Stimulated activated effector memory CD8-positive, alpha-beta T cell treated with anti-CD3 and anti-CD28 coated beads, Interleukin-12 subunit alpha, Interleukin-12 subunit beta, amount 100 ng/mL, for 72 hours (primary cell): ENCODE data around the gene METTL23.
"Not testable (repeated sequence)": the region's sequence is repeated elsewhere in the genome, so short reads cannot be mapped to it uniquely, and the experiment has no call there.

Experiments used
- ATAC-seq: fragments of 150-1000 bp; cut with Tn5 transposase; 2 replicates; pipeline ENCODE4 v1.10.0; 2021
- DNase-seq, 2 donors: peaks; one replicate each; pipeline ENCODE4 v3.0.0; 2021 to 2022; ENCODE audit warnings: low spot score in 2 of 2
- H3K27ac Mint-ChIP-seq: one replicate; pipeline ENCODE4 v1.8.0; 2022; ENCODE audit warnings: mild to moderate bottlenecking, mixed read lengths
- H3K36me3 Mint-ChIP-seq: one replicate; pipeline ENCODE4 v1.8.0; 2022; ENCODE audit warnings: mild to moderate bottlenecking, mixed read lengths
- H3K4me1 Mint-ChIP-seq: one replicate; pipeline ENCODE4 v1.8.0; 2022; ENCODE audit warnings: mixed read lengths
- H3K4me3 Mint-ChIP-seq: one replicate; pipeline ENCODE4 v1.8.0; 2022; ENCODE audit warnings: mild to moderate bottlenecking, mixed read lengths
- H3K9me3 Mint-ChIP-seq: one replicate; pipeline ENCODE4 v1.8.0; 2022; ENCODE audit warnings: mixed read lengths

METTL23 gene

GRCh38 chr17:76734080-76734840 lies 7.6 kb downstream of the METTL23 start:
- Mint-ChIP-seq H3K4me3 (peak overlapping the region; percentile 93), H3K36me3 (peaks cover 97% of the 10 kb centered on the region), H3K27ac (peak overlapping the region; percentile 99), H3K4me1 (peaks cover 44% of the 10 kb centered on the region), H3K9me3 (no peaks in the 10 kb centered on the region)
- DNase-seq (no peak), ATAC-seq (no peak)

GRCh38 chr17:76735006-76735405 lies 8.4 kb downstream of the METTL23 start:
- peak overlapping the region; percentile 93 for H3K4me3 Mint-ChIP-seq
- H3K36me3 Mint-ChIP-seq = peaks cover 89% of the 10 kb centered on the region
- no peak for ATAC-seq
- peak overlapping the region; percentile 99 for H3K27ac Mint-ChIP-seq
- peaks cover 37% of the 10 kb centered on the region for H3K4me1 Mint-ChIP-seq
- no peak for DNase-seq
- H3K9me3 Mint-ChIP-seq = no peaks in the 10 kb centered on the region

GRCh38 chr17:76735586-76736348 lies 9.1 kb downstream of the METTL23 start:
- Mint-ChIP-seq H3K4me3 (peak overlapping the region; percentile 93), H3K4me1 (peaks cover 37% of the 10 kb centered on the region), H3K27ac (peak overlapping the region; percentile 99), H3K36me3 (peaks cover 84% of the 10 kb centered on the region), H3K9me3 (no peaks in the 10 kb centered on the region)
- DNase-seq (no peak), ATAC-seq (no peak)

- Mint-ChIP-seq H3K4me1 (peaks cover 37% of the 10 kb centered on the region), H3K27ac (peak overlapping the region; percentile 99), H3K36me3 (peaks cover 84% of the 10 kb centered on the region), H3K9me3 (no peaks in the 10 kb centered on the region), H3K4me3 (peak overlapping the region; percentile 93)
- peak; percentile 11 for ATAC-seq
- peak; percentile 51 to 79 for DNase-seq
Observed at GRCh38 chr17:76736349-76737081, 9.9 kb downstream of the METTL23 start.

- no peaks in the 10 kb centered on the region for H3K9me3 Mint-ChIP-seq
- H3K36me3 Mint-ChIP-seq = peaks cover 84% of the 10 kb centered on the region
- DNase-seq (peak; percentile 98 to 99), ATAC-seq (peak; percentile 80)
- H3K4me1 Mint-ChIP-seq = peaks cover 37% of the 10 kb centered on the region
- peak within 1 kb of the TSS; percentile 99 for H3K27ac Mint-ChIP-seq
- H3K4me3 Mint-ChIP-seq = peak within 1 kb of the TSS; percentile 93
Observed at GRCh38 chr17:76737082-76737675, 10.5 kb downstream of the METTL23 start, which contains the start of gene SRSF2. Gene SRSF2, minus strand, starts transcription at chr17:76737331. Its CDS starts 171 bp downstream, at chr17:76737160.

GRCh38 chr17:76737676-76738467 lies 11.2 kb downstream of the METTL23 start, which contains the start of gene MFSD11:
Gene MFSD11, plus strand, starts transcription at chr17:76738119. Its CDS starts 234 bp downstream, at chr17:76738353.
- H3K4me3 Mint-ChIP-seq = peak within 1 kb of the TSS; percentile 93
- H3K27ac Mint-ChIP-seq = peak within 1 kb of the TSS; percentile 99
- H3K9me3 Mint-ChIP-seq = no peaks in the 10 kb centered on the region
- peaks cover 37% of the 10 kb centered on the region for H3K4me1 Mint-ChIP-seq
- ATAC-seq (peak; percentile 79), DNase-seq (peak; percentile 90 to 97)
- H3K36me3 Mint-ChIP-seq = peaks cover 84% of the 10 kb centered on the region

GRCh38 chr17:76738468-76738850 lies 11.8 kb downstream of the METTL23 start:
- ATAC-seq (no peak), DNase-seq (no peak)
- peak overlapping the region; percentile 99 for H3K27ac Mint-ChIP-seq
- H3K4me3 Mint-ChIP-seq = peak overlapping the region; percentile 93
- H3K9me3 Mint-ChIP-seq = no peaks in the 10 kb centered on the region
- peaks cover 83% of the 10 kb centered on the region for H3K36me3 Mint-ChIP-seq
- H3K4me1 Mint-ChIP-seq = peaks cover 32% of the 10 kb centered on the region

GRCh38 chr17:76739568-76740115 lies 13.0 kb downstream of the METTL23 start:
- ATAC-seq, DNase-seq, H3K4me3 Mint-ChIP-seq, H3K27ac Mint-ChIP-seq, H3K9me3 Mint-ChIP-seq: not testable (repeated sequence)
- H3K36me3 Mint-ChIP-seq = peaks cover 83% of the 10 kb centered on the region
- H3K4me1 Mint-ChIP-seq = peaks cover 20% of the 10 kb centered on the region

GRCh38 chr17:76740329-76741118 lies 13.9 kb downstream of the METTL23 start:
- ATAC-seq = no peak
- peaks cover 83% of the 10 kb centered on the region for H3K36me3 Mint-ChIP-seq
- peaks cover 17% of the 10 kb centered on the region for H3K4me1 Mint-ChIP-seq
- H3K4me3 Mint-ChIP-seq = no peak overlapping the region
- DNase-seq = no peak
- H3K9me3 Mint-ChIP-seq = no peaks in the 10 kb centered on the region
- no peak overlapping the region for H3K27ac Mint-ChIP-seq

GRCh38 chr17:76742958-76743357 lies 16.3 kb downstream of the METTL23 start:
- no peaks in the 10 kb centered on the region for H3K9me3 Mint-ChIP-seq
- ATAC-seq (peak; percentile 62), DNase-seq (no peak)
- H3K4me1 Mint-ChIP-seq = peaks cover 23% of the 10 kb centered on the region
- H3K36me3 Mint-ChIP-seq = peaks cover 65% of the 10 kb centered on the region
- no peak overlapping the region for H3K4me3 Mint-ChIP-seq
- no peak overlapping the region for H3K27ac Mint-ChIP-seq

GRCh38 chr17:76744747-76745146 lies 18.1 kb downstream of the METTL23 start:
- no peaks in the 10 kb centered on the region for H3K9me3 Mint-ChIP-seq
- ATAC-seq (peak; percentile 65), DNase-seq (no peak)
- H3K4me3 Mint-ChIP-seq = no peak overlapping the region
- H3K36me3 Mint-ChIP-seq = peaks cover 64% of the 10 kb centered on the region
- peaks cover 12% of the 10 kb centered on the region for H3K4me1 Mint-ChIP-seq
- no peak overlapping the region for H3K27ac Mint-ChIP-seq

- not testable (repeated sequence) for H3K9me3 Mint-ChIP-seq, H3K4me3 Mint-ChIP-seq, DNase-seq, H3K27ac Mint-ChIP-seq
- peaks cover 12% of the 10 kb centered on the region for H3K4me1 Mint-ChIP-seq
- ATAC-seq = peak; percentile 70
- peaks cover 65% of the 10 kb centered on the region for H3K36me3 Mint-ChIP-seq
Observed at GRCh38 chr17:76745785-76746184, 19.1 kb downstream of the METTL23 start.

GRCh38 chr17:76747716-76748363 lies 21.2 kb downstream of the METTL23 start:
- Mint-ChIP-seq H3K9me3 (no peaks in the 10 kb centered on the region), H3K36me3 (peaks cover 46% of the 10 kb centered on the region), H3K4me1 (peaks cover 22% of the 10 kb centered on the region), H3K4me3 (no peak overlapping the region), H3K27ac (no peak overlapping the region)
- DNase-seq (no peak), ATAC-seq (no peak)
